Uterus (tissue), 4 donors: ENCODE results near the gene AP2A2. TPM values are rescaled to one million over a fixed set of nuclear protein-coding genes. Genes with fewer than 3 reads are reported as not detected.
A peak's percentile ranks its signal among the peaks of the same experiment; 100 is the strongest.

ENCODE experiments used
- DNase-seq, 2 donors: peaks; one replicate each; pipeline ENCODE4 v3.0.0-alpha.2; 2019 to 2020
- H3K27ac ChIP-seq, 2 donors: fragments of 200-600 bp; sonication (generic); 1 replicate in 1 of 2; 2 replicates in 1 of 2; pipeline ENCODE4 v1.5.1; 2016 to 2018
- H3K27me3 ChIP-seq, 2 donors: fragments of 200-600 bp; sonication (generic); one replicate each; pipeline ENCODE4 v1.5.1; 2018 to 2019; ENCODE audit warnings: control low read depth in 1 of 2
- H3K36me3 ChIP-seq, 2 donors: fragments of 200-600 bp; sonication (generic); one replicate each; pipeline ENCODE4 v1.5.1; 2019; ENCODE audit warnings: control low read depth in 1 of 2
- H3K4me1 ChIP-seq, 2 donors: fragments of 200-600 bp; sonication (generic); one replicate each; pipeline ENCODE4 v1.5.1; 2018 to 2019; ENCODE audit warnings: control low read depth in 1 of 2
- H3K4me3 ChIP-seq, 2 donors: fragments of 200-600 bp; sonication (generic); 1 replicate in 1 of 2; 2 replicates in 1 of 2; pipeline ENCODE4 v1.5.1; 2018 to 2019; ENCODE audit warnings: mild to moderate bottlenecking in 1 of 2
- H3K9me3 ChIP-seq, 2 donors: fragments of 200-600 bp; sonication (generic); one replicate each; pipeline ENCODE4 v1.5.1; 2019; ENCODE audit warnings: control low read depth in 1 of 2
- CTCF ChIP-seq, 4 experiments: fragments of 200-600 bp in 2 of 4; fragments of 450-650 bp in 2 of 4; sonication (generic) in 2 of 4; IDR thresholded peaks; one replicate each; pipeline ENCODE4 v1.5.1; 2016 to 2019; ENCODE audit warnings: antibody characterized with exemption in 4 of 4, mild to moderate bottlenecking in 2 of 4, moderate library complexity in 1 of 4
- POLR2A ChIP-seq, 2 donors: fragments of 450-650 bp; IDR thresholded peaks; one replicate each; pipeline ENCODE4 v1.6.1; 2016; ENCODE audit warnings: antibody characterized with exemption in 2 of 2, mild to moderate bottlenecking in 1 of 2, moderate library complexity in 1 of 2
- intact Hi-C: fragments of 100-400 bp; cut with DNase I; formaldehyde crosslinking; loops from one replicate; pipeline ENCODE4 v1.15.1; 2023; ENCODE audit warnings: low total_unique reads
- small RNA-seq: library from RNA; depleted of rRNA; stranded (forward); fragments of <200 nt; gene quantifications from one replicate; pipeline ENCODE3, GENCODE V24; 2016
- total RNA-seq, 4 donors: library from RNA; depleted of rRNA in 3 of 4; stranded (reverse); fragments of >200 nt in 3 of 4; gene quantifications; one replicate each; pipeline versions ENCODE4 v1.1.0 to v1.2.4, GENCODE V29; 2014 to 2023
- donor health status: DM: yes; HTN: yes; CAD: no.

Gene AP2A2
- total RNA-seq, 4 donors from 2014 or later, result 25.6 to 120 (median 40.4) TPM

- peak in 1 of 2 donors; percentile 6 for DNase-seq
- H3K4me1 ChIP-seq, result no peaks in the 10 kb centered on the region
- no peaks in the 10 kb centered on the region for H3K9me3 ChIP-seq
- no peaks in the 10 kb centered on the region for H3K36me3 ChIP-seq
- H3K27ac ChIP-seq, result no peak overlapping the region
- H3K27me3 ChIP-seq, result no peaks in the 10 kb centered on the region
- H3K4me3 ChIP-seq, result no peak overlapping the region
- TF ChIP-seq POLR2A (IDR thresholded peaks at IDR 0.05) (no peak), CTCF (IDR thresholded peaks at IDR 0.05) (no peak)
- intact Hi-C loops, result no loop called here
These were observed 134.1 kb downstream of the AP2A2 start for GRCh38 chr11:1059759-1060158.

- intact Hi-C loops, result no loop called here
- DNase-seq, result peak in 1 of 2 donors; percentile 6
- Histone ChIP-seq H3K27ac (no peak overlapping the region), H3K9me3 (no peaks in the 10 kb centered on the region), H3K36me3 (no peaks in the 10 kb centered on the region), H3K4me1 (no peaks in the 10 kb centered on the region), H3K27me3 (no peaks in the 10 kb centered on the region), H3K4me3 (no peak overlapping the region)
- TF ChIP-seq POLR2A (IDR thresholded peaks at IDR 0.05) (no peak), CTCF (IDR thresholded peaks at IDR 0.05) (no peak)
These were observed 134.7 kb downstream of the AP2A2 start for GRCh38 chr11:1060410-1060809.

- H3K9me3 ChIP-seq, result no peaks in the 10 kb centered on the region
- no peak overlapping the region for H3K4me3 ChIP-seq
- no peaks in the 10 kb centered on the region for H3K27me3 ChIP-seq
- TF ChIP-seq POLR2A (IDR thresholded peaks at IDR 0.05) (no peak), CTCF (IDR thresholded peaks at IDR 0.05) (no peak)
- H3K36me3 ChIP-seq, result no peaks in the 10 kb centered on the region
- no peaks in the 10 kb centered on the region for H3K4me1 ChIP-seq
- peak in 1 of 2 donors; percentile 34 for DNase-seq
- H3K27ac ChIP-seq, result no peak overlapping the region
- intact Hi-C loops, result no loop called here
These were observed 135.4 kb downstream of the AP2A2 start for GRCh38 chr11:1060852-1061616.

Small RNAs within 50 kb of the gene (small RNA-seq; reads per million reads assigned to genes)
- not detected for gene RNU6-1025P

Other genes starting within 250 kb of the AP2A2 start
- gene DEAF1, start 230.6 kb upstream of the AP2A2 start, total RNA-seq, result 10 to 100 TPM in 2 of 4 donors, 1 to 10 TPM in 2; 7.9 to 45.6 (median 20.4) TPM
- 10 to 100 TPM in 2 of 4 donors, 1 to 10 TPM in 2; 2.6 to 35.3 (median 8.1) TPM for gene TMEM80, start 230.1 kb upstream of the AP2A2 start, total RNA-seq
- gene EPS8L2, start 219.6 kb upstream of the AP2A2 start, total RNA-seq, result 10 to 100 TPM; 12.2 to 52.8 (median 32.3) TPM
- gene TALDO1, start 178.4 kb upstream of the AP2A2 start, total RNA-seq, result 100 to 1,000 TPM in 1 of 4 donors, 10 to 100 TPM in 3; 60.3 to 146 (median 66.9) TPM
- gene GATD1, start 148.4 kb upstream of the AP2A2 start, total RNA-seq, result 10 to 100 TPM; 11.8 to 81.1 (median 29.3) TPM
- gene CEND1, start 135.8 kb upstream of the AP2A2 start, total RNA-seq, result under 1 TPM in 1 of 4 donors, not detected in 3; 0.41 TPM
- gene SLC25A22, start 127.6 kb upstream of the AP2A2 start, total RNA-seq, result 10 to 100 TPM in 1 of 4 donors, 1 to 10 TPM in 2, under 1 TPM in 1; 0.29 to 20.8 (median 5.4) TPM
- 10 to 100 TPM in 2 of 4 donors, 1 to 10 TPM in 2; 1.3 to 20.2 (median 10.1) TPM for gene PIDD1, start 120.6 kb upstream of the AP2A2 start, total RNA-seq
- 1,000 to 10,000 TPM in 1 of 4 donors, 100 to 1,000 TPM in 3; 100 to 1,968 (median 496) TPM for gene RPLP2, start 115.9 kb upstream of the AP2A2 start, total RNA-seq
- 10 to 100 TPM; 16.9 to 96.2 (median 37.1) TPM for gene PNPLA2, start 107.0 kb upstream of the AP2A2 start, total RNA-seq
- 10 to 100 TPM in 1 of 4 donors, 1 to 10 TPM in 2, under 1 TPM in 1; 0.77 to 15.5 (median 2.5) TPM for gene CRACR2B, start 98.0 kb upstream of the AP2A2 start, total RNA-seq
- gene CD151, start 92.9 kb upstream of the AP2A2 start, total RNA-seq, result 100 to 1,000 TPM in 3 of 4 donors, 10 to 100 TPM in 1; 76.8 to 382 (median 259) TPM
- gene POLR2L, start 83.3 kb upstream of the AP2A2 start, total RNA-seq, result 10 to 100 TPM; 10.5 to 81.5 (median 42.8) TPM
- 100 to 1,000 TPM in 2 of 4 donors, 10 to 100 TPM in 2; 68.4 to 119 (median 105) TPM for gene TSPAN4, start 83.0 kb upstream of the AP2A2 start, total RNA-seq
- 10 to 100 TPM; 20.3 to 57.9 (median 48.4) TPM for gene CHID1, start 15.1 kb upstream of the AP2A2 start, total RNA-seq
- gene MUC6, start 110.8 kb downstream of the AP2A2 start, total RNA-seq, result 1 to 10 TPM in 1 of 4 donors, under 1 TPM in 1, not detected in 2; 0.43 to 3.5 TPM
- 1 to 10 TPM in 1 of 4 donors, under 1 TPM in 2, not detected in 1; 0.06 to 1.8 (median 0.26) TPM for gene MUC2, start 149.0 kb downstream of the AP2A2 start, total RNA-seq
- gene MUC5AC, start 232.1 kb downstream of the AP2A2 start, total RNA-seq, result under 1 TPM in 1 of 4 donors, not detected in 3; under 0.01 TPM